OCI-LY7 (cell line): ENCODE data around the gene APOO. TPM values are rescaled to one million over a fixed set of nuclear protein-coding genes. Genes with fewer than 3 reads are reported as not detected.

Source experiments
- BruUV-seq: library from RNA; stranded (reverse); fragments of 400-500 nt; replicated peaks from 2 replicates; lab custom pipeline; 2021; lab: Mats Ljungman, UMichigan
- CTCF ChIA-PET: fragments of 300-600 bp; sonication (Branson Sonifier 250); formaldehyde crosslinking; loops from one replicate; lab custom pipeline; 2022; ENCODE audit warnings: antibody characterized with exemption; ENCODE audit not compliant: unreplicated experiment; lab: Charles Lee
- POLR2A ChIA-PET: fragments of 300-600 bp; sonication (Branson Sonifier 250); formaldehyde crosslinking; loops from one replicate; lab custom pipeline; 2022; ENCODE audit warnings: antibody characterized with exemption; lab: Charles Lee
- DNase-seq: peaks from one replicate; pipeline ENCODE4 v3.0.0-alpha.2; 2015; ENCODE audit warnings: low spot score
- H2AFZ ChIP-seq: fragments of 200-600 bp; sonication (generic), shearing (Covaris generic); 2 replicates; pipeline ENCODE4 v1.6.1; 2014; ENCODE audit warnings: mild to moderate bottlenecking, antibody characterized with exemption, low read length, moderate library complexity
- H3K27ac ChIP-seq: fragments of 200-600 bp; sonication (generic); 2 replicates; pipeline ENCODE4 v1.5.1; 2014; ENCODE audit warnings: mixed run types, low read depth, mild to moderate bottlenecking, moderate library complexity, low read length, inconsistent platforms; ENCODE audit not compliant: poor library complexity, severe bottlenecking
- H3K36me3 ChIP-seq: fragments of 200-600 bp; sonication (generic); 2 replicates; pipeline ENCODE4 v1.6.1; 2014; ENCODE audit warnings: mild to moderate bottlenecking, antibody characterized with exemption, low read length, moderate library complexity, mixed read lengths; ENCODE audit not compliant: insufficient read depth
- H3K4me1 ChIP-seq: fragments of 200-600 bp; sonication (generic); 2 replicates; pipeline ENCODE4 v1.5.1; 2014; ENCODE audit warnings: mild to moderate bottlenecking, low read length; ENCODE audit not compliant: insufficient read depth, poor library complexity, severe bottlenecking
- H3K4me2 ChIP-seq: fragments of 200-600 bp; sonication (generic); 2 replicates; pipeline ENCODE4 v1.6.1; 2014; ENCODE audit warnings: mild to moderate bottlenecking, low read length
- H3K4me3 ChIP-seq: fragments of 200-600 bp; sonication (generic); 2 replicates; pipeline ENCODE4 v1.5.1; 2014; ENCODE audit warnings: mild to moderate bottlenecking, low read depth, low read length; ENCODE audit not compliant: poor library complexity, severe bottlenecking
- H3K79me2 ChIP-seq: fragments of 200-600 bp; sonication (generic); 2 replicates; pipeline ENCODE4 v1.6.1; 2016; ENCODE audit warnings: low read depth, mild to moderate bottlenecking, low read length, moderate library complexity, mixed read lengths; ENCODE audit not compliant: insufficient read depth
- H3K9me2 ChIP-seq: fragments of 200-600 bp; sonication (generic); 2 replicates; pipeline ENCODE4 v1.6.1; 2016; ENCODE audit warnings: mild to moderate bottlenecking, low read length, mixed read lengths; ENCODE audit not compliant: insufficient read depth
- H3K9me3 ChIP-seq: fragments of 200-600 bp; sonication (generic); 2 replicates; pipeline ENCODE4 v1.6.1; 2014; ENCODE audit warnings: mild to moderate bottlenecking, mixed run types, low read length, mixed read lengths
- H4K20me1 ChIP-seq: fragments of 200-600 bp; sonication (generic); 2 replicates; pipeline ENCODE4 v1.6.1; 2014; ENCODE audit warnings: mild to moderate bottlenecking, antibody characterized with exemption, low read length, moderate library complexity, mixed read lengths; ENCODE audit not compliant: insufficient read depth
- CTCF ChIP-seq: fragments of 200-600 bp; sonication (generic); conservative IDR thresholded peaks from 2 replicates; pipeline ENCODE4 v1.5.1; 2014; ENCODE audit warnings: mild to moderate bottlenecking, antibody characterized with exemption, low read length, moderate library complexity, mixed read lengths
- EZH2phosphoT487 ChIP-seq: fragments of 200-600 bp; sonication (generic); IDR thresholded peaks from 2 replicates; pipeline ENCODE4 v1.6.1; 2018; ENCODE audit warnings: low read depth, borderline replicate concordance, mild to moderate bottlenecking, mixed run types, antibody characterized with exemption, low read length, moderate library complexity, mixed read lengths
- intact Hi-C: fragments of 100-400 bp; cut with micrococcal nuclease; formaldehyde crosslinking; loops from one replicate; pipeline ENCODE4 v1.10.0; 2022; ENCODE audit not compliant: unreplicated experiment
- total RNA-seq, 2 experiments: library from RNA; depleted of rRNA in 1 of 2; stranded (reverse); fragments of >200 nt in 1 of 2; shearing (Covaris generic) in 1 of 2; gene quantifications; 2 replicates each; pipeline ENCODE4 v1.2.3, GENCODE V29; 2014 to 2022

APOO gene
- total RNA-seq, 2 experiments from 2014 or later = 17.5 to 18.1 TPM

- Histone ChIP-seq H4K20me1 (no peaks in the 10 kb centered on the region), H3K9me3 (no peaks in the 10 kb centered on the region)
- TF ChIP-seq CTCF (no peak), EZH2phosphoT487 (no peak)
Measured at GRCh38 chrX:23840674-23841073, 67.1 kb downstream of the APOO start.

GRCh38 chrX:23838953-23839352 lies 68.8 kb downstream of the APOO start:
- H4K20me1 ChIP-seq = no peaks in the 10 kb centered on the region
- no peak overlapping the region for H3K4me2 ChIP-seq
- H3K79me2 ChIP-seq = no peaks in the 10 kb centered on the region
- H3K4me1 ChIP-seq = no peaks in the 10 kb centered on the region
- peak; percentile 1 for DNase-seq
- TF ChIP-seq CTCF = no peak
- no peak for TF ChIP-seq EZH2phosphoT487
- H3K9me3 ChIP-seq = no peaks in the 10 kb centered on the region
- POLR2A ChIA-PET = interaction anchor here (0.6 kb wide), 2 partner anchors 34 to 615 kb away, joined by 3 read pairs; no protein-coding TSS in a partner anchor
- H3K36me3 ChIP-seq = no peaks in the 10 kb centered on the region
- CTCF ChIA-PET = no interaction called here
- H2AFZ ChIP-seq = no peak overlapping the region
- no peaks in the 10 kb centered on the region for H3K9me2 ChIP-seq
- intact Hi-C loops = no loop called here
- H3K27ac ChIP-seq = no peak overlapping the region
- BruUV-seq = no TSS peak
- H3K4me3 ChIP-seq = no peak overlapping the region

More at GRCh38 chrX:23840674-23841073, 67.1 kb downstream of the APOO start:
- no TSS peak for BruUV-seq
- Histone ChIP-seq H3K27ac (no peak overlapping the region), H3K4me3 (no peak overlapping the region), H3K36me3 (no peaks in the 10 kb centered on the region), H3K79me2 (no peaks in the 10 kb centered on the region), H2AFZ (no peak overlapping the region), H3K4me2 (no peak overlapping the region), H3K9me2 (no peaks in the 10 kb centered on the region), H3K4me1 (no peaks in the 10 kb centered on the region)
- POLR2A ChIA-PET = no interaction called here
- no peak for DNase-seq
- intact Hi-C loops = no loop called here
- CTCF ChIA-PET = no interaction called here

- H3K4me3 ChIP-seq = no peak overlapping the region
- TF ChIP-seq CTCF (no peak), EZH2phosphoT487 (no peak)
- no peak overlapping the region for H3K27ac ChIP-seq
- no peaks in the 10 kb centered on the region for H4K20me1 ChIP-seq
- no peaks in the 10 kb centered on the region for H3K79me2 ChIP-seq
- H3K36me3 ChIP-seq = no peaks in the 10 kb centered on the region
- H3K9me2 ChIP-seq = no peaks in the 10 kb centered on the region
- no TSS peak for BruUV-seq
- no peak overlapping the region for H3K4me2 ChIP-seq
- H2AFZ ChIP-seq = no peak overlapping the region
- intact Hi-C loops = no loop called here
- DNase-seq = no peak
- H3K4me1 ChIP-seq = no peaks in the 10 kb centered on the region
- CTCF ChIA-PET = no interaction called here
- no peaks in the 10 kb centered on the region for H3K9me3 ChIP-seq
- POLR2A ChIA-PET = interaction anchor here (0.5 kb wide), 1 partner anchor 29 kb away, joined by 3 read pairs; no protein-coding TSS in a partner anchor
Measured at GRCh38 chrX:23832721-23833120, 75.0 kb downstream of the APOO start.
